ENCODE results near the gene TSC22D2. TPM values are rescaled to one million over a fixed set of nuclear protein-coding genes. Genes with fewer than 3 reads are reported as not detected.

TSC22D2 gene
- total RNA-seq, 2 experiments from 2014 or later: 12.3 to 16.7 TPM

GRCh38 chr3:150451329-150452048, 43.4 kb downstream of the TSC22D2 start:
- intact Hi-C loops (cut with micrococcal nuclease): no loop called here
- H3K27ac Mint-ChIP-seq: no peak overlapping the region
- ATAC-seq (no peak), DNase-seq (no peak)
- H3K27me3 Mint-ChIP-seq: no peaks in the 10 kb centered on the region
- peaks cover 1% of the 10 kb centered on the region for H3K36me3 Mint-ChIP-seq (ENCODE audit: low read depth)
- peaks cover 29% of the 10 kb centered on the region for H3K4me1 Mint-ChIP-seq (ENCODE audit: low read depth)
- POLR2A ChIA-PET: no interaction called here
- H3K4me3 Mint-ChIP-seq: no peak overlapping the region
- H3K9me3 Mint-ChIP-seq: no peaks in the 10 kb centered on the region
- no peak for TF ChIP-seq CTCF (IDR thresholded peaks at IDR 0.05)
- CTCF ChIA-PET: interaction anchor here (1.0 kb wide), 1 partner anchor 165 kb away, joined by 3 read pairs; no protein-coding TSS in a partner anchor

GRCh38 chr3:150453353-150453752, 45.3 kb downstream of the TSC22D2 start:
- intact Hi-C loops (cut with micrococcal nuclease): no loop called here
- Mint-ChIP-seq H3K4me3 (no peak overlapping the region), H3K36me3 (ENCODE audit: low read depth) (peaks cover 7% of the 10 kb centered on the region), H3K9me3 (no peaks in the 10 kb centered on the region), H3K4me1 (ENCODE audit: low read depth) (peaks cover 17% of the 10 kb centered on the region), H3K27ac (no peak overlapping the region), H3K27me3 (no peaks in the 10 kb centered on the region)
- no peak for DNase-seq
- ChIA-PET POLR2A (no interaction called here), CTCF (no interaction called here)
- no peak for TF ChIP-seq CTCF (IDR thresholded peaks at IDR 0.05)
- ATAC-seq: no peak

- Mint-ChIP-seq H3K27me3 (no peaks in the 10 kb centered on the region), H3K9me3 (no peaks in the 10 kb centered on the region), H3K27ac (no peak overlapping the region), H3K36me3 (ENCODE audit: low read depth) (peaks cover 13% of the 10 kb centered on the region), H3K4me1 (ENCODE audit: low read depth) (peaks cover 14% of the 10 kb centered on the region), H3K4me3 (no peak overlapping the region)
- ATAC-seq (no peak), DNase-seq (no peak)
- intact Hi-C loops (cut with micrococcal nuclease): no loop called here
- no peak for TF ChIP-seq CTCF (IDR thresholded peaks at IDR 0.05)
- ChIA-PET POLR2A (no interaction called here), CTCF (no interaction called here)
Measured at GRCh38 chr3:150454085-150454484, 46.0 kb downstream of the TSC22D2 start.

GRCh38 chr3:150454622-150455021, 46.5 kb downstream of the TSC22D2 start:
- CTCF ChIA-PET: no interaction called here
- TF ChIP-seq CTCF (IDR thresholded peaks at IDR 0.05): no peak
- H3K4me3 Mint-ChIP-seq: no peak overlapping the region

GRCh38 chr3:150455341-150455740, 47.2 kb downstream of the TSC22D2 start:
- Mint-ChIP-seq H3K27me3 (no peaks in the 10 kb centered on the region), H3K4me1 (ENCODE audit: low read depth) (peaks cover 10% of the 10 kb centered on the region), H3K36me3 (ENCODE audit: low read depth) (peaks cover 15% of the 10 kb centered on the region), H3K27ac (no peak overlapping the region), H3K9me3 (no peaks in the 10 kb centered on the region), H3K4me3 (no peak overlapping the region)
- no peak for ATAC-seq
- TF ChIP-seq CTCF (IDR thresholded peaks at IDR 0.05): no peak
- intact Hi-C loops (cut with micrococcal nuclease): no loop called here
- ChIA-PET POLR2A (no interaction called here), CTCF (no interaction called here)
- no peak for DNase-seq

More at GRCh38 chr3:150454622-150455021, 46.5 kb downstream of the TSC22D2 start:
- peaks cover 15% of the 10 kb centered on the region for H3K36me3 Mint-ChIP-seq (ENCODE audit: low read depth)
- no peak for ATAC-seq
- H3K9me3 Mint-ChIP-seq: no peaks in the 10 kb centered on the region
- H3K4me1 Mint-ChIP-seq (ENCODE audit: low read depth): peaks cover 10% of the 10 kb centered on the region
- intact Hi-C loops (cut with micrococcal nuclease): no loop called here
- DNase-seq: no peak
- H3K27ac Mint-ChIP-seq: no peak overlapping the region
- POLR2A ChIA-PET: no interaction called here
- H3K27me3 Mint-ChIP-seq: no peaks in the 10 kb centered on the region
